Superior temporal gyrus (tissue), 1 donor: Measurements from ENCODE around the gene NUP153.
"Not testable (repeated sequence)": the region's sequence is repeated elsewhere in the genome, so short reads cannot be mapped to it uniquely, and the experiment has no call there.

Experiments used
- DNase-seq: peaks from one replicate; pipeline ENCODE4 v3.0.0-alpha.2; 2016; ENCODE audit errors: extremely low spot score

The NUP153 gene

GRCh38 chr6:17602888-17603287 lies 103.8 kb downstream of the NUP153 start:
- DNase-seq = no peak

GRCh38 chr6:17601386-17601703 lies 105.4 kb downstream of the NUP153 start:
- DNase-seq = no peak

- DNase-seq = no peak
Observed at GRCh38 chr6:17600527-17601385, 106.0 kb downstream of the NUP153 start.

GRCh38 chr6:17599877-17600526 lies 106.7 kb downstream of the NUP153 start, which contains the start of gene FAM8A1:
FAM8A1 (plus strand) TSS chr6:17600302; CDS start chr6:17600410, 108 bp downstream.
- peak; percentile 93 for DNase-seq

GRCh38 chr6:17596085-17596484 lies 110.6 kb downstream of the NUP153 start:
- DNase-seq = no peak

GRCh38 chr6:17593246-17593645 lies 113.5 kb downstream of the NUP153 start:
- DNase-seq = no peak

- DNase-seq = no peak
Observed at GRCh38 chr6:17591287-17591686, 115.4 kb downstream of the NUP153 start.

GRCh38 chr6:17589406-17590096 lies 117.2 kb downstream of the NUP153 start:
- DNase-seq = peak; percentile 27

- DNase-seq = no peak
Observed at GRCh38 chr6:17588011-17588410, 118.7 kb downstream of the NUP153 start.

- DNase-seq = not testable (repeated sequence)
Observed at GRCh38 chr6:17586623-17587022, 120.1 kb downstream of the NUP153 start.

- DNase-seq = peak; percentile 12
Observed at GRCh38 chr6:17585766-17586490, 120.8 kb downstream of the NUP153 start.

- DNase-seq = peak; percentile 96
Observed at GRCh38 chr6:17584241-17584803, 122.4 kb downstream of the NUP153 start.

- no peak for DNase-seq
Observed at GRCh38 chr6:17583811-17584210, 122.9 kb downstream of the NUP153 start.

GRCh38 chr6:17581282-17581681 lies 125.4 kb downstream of the NUP153 start:
- DNase-seq = not testable (repeated sequence)

GRCh38 chr6:17580518-17581048 lies 126.1 kb downstream of the NUP153 start:
- DNase-seq = peak; percentile 33

GRCh38 chr6:17577059-17577458 lies 129.7 kb downstream of the NUP153 start:
- DNase-seq = no peak

- peak; percentile 39 for DNase-seq
Observed at GRCh38 chr6:17574866-17575560, 131.7 kb downstream of the NUP153 start.

- DNase-seq = no peak
Observed at GRCh38 chr6:17565399-17565798, 141.3 kb downstream of the NUP153 start.
